Chondrocyte (in vitro differentiated cells): ENCODE measurements around the gene KIRREL3. TPM values are rescaled to one million over a fixed set of nuclear protein-coding genes. Genes with fewer than 3 reads are reported as not detected.

ENCODE experiments used
- DNase-seq: peaks from one replicate; pipeline ENCODE4 v3.0.0; 2021; ENCODE audit warnings: mixed read lengths, low spot score
- H3K27ac Mint-ChIP-seq: one replicate; pipeline ENCODE4 v1.8.0; 2021; ENCODE audit warnings: mild to moderate bottlenecking, moderate library complexity, mixed read lengths; ENCODE audit not compliant: unreplicated experiment
- H3K27me3 Mint-ChIP-seq: 2 replicates; pipeline ENCODE4 v1.8.0; 2021; ENCODE audit warnings: low read depth, mixed read lengths
- H3K36me3 Mint-ChIP-seq: 2 replicates; pipeline ENCODE4 v1.8.0; 2021; ENCODE audit warnings: low read depth, mixed read lengths
- H3K4me1 Mint-ChIP-seq: 2 replicates; pipeline ENCODE4 v1.8.0; 2021; ENCODE audit warnings: low read depth, mild to moderate bottlenecking, mixed read lengths
- H3K4me3 Mint-ChIP-seq: one replicate; pipeline ENCODE4 v1.8.0; 2021; ENCODE audit warnings: mild to moderate bottlenecking, moderate library complexity, mixed read lengths; ENCODE audit not compliant: unreplicated experiment
- H3K9me3 Mint-ChIP-seq: 2 replicates; pipeline ENCODE4 v1.8.0; 2021; ENCODE audit warnings: low read depth, mixed read lengths
- total RNA-seq: library from RNA; stranded (reverse); gene quantifications from 3 replicates; pipeline ENCODE4 v1.2.1, GENCODE V29; 2021
- TF ChIP-seq, protein P1 (sequence below): fragments of 200-600 bp; sonication (generic); IDR thresholded peaks from 2 replicates; pipeline ENCODE4 v1.5.0; 2021; ENCODE audit warnings: antibody characterized with exemption, mild to moderate bottlenecking, moderate library complexity

Gene KIRREL3
- total RNA-seq, 1 donor from 2014 or later: 1.2 TPM

DNA sequence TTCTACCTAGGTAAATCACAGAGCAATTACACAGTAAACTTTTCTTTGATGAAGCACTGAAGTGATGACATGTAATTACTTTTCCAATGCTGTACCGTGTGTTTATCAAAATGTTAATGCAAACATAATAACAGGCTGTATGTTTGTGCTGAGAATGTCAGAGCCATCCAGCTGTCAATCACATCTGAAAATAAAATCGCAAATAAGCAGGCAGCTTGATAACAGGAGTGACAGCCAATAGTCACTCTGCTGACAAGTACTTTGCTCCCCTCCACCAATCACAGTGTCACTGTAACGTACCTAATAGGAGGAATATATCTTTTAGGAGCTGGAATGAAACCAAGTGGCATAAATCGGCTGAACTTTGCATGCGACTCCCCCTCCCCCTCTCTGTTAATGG is 119.7 kb downstream of the KIRREL3 start:
- no peaks in the 10 kb centered on the region for H3K9me3 Mint-ChIP-seq
- no peaks in the 10 kb centered on the region for H3K27me3 Mint-ChIP-seq
- TF ChIP-seq, protein P1, sequence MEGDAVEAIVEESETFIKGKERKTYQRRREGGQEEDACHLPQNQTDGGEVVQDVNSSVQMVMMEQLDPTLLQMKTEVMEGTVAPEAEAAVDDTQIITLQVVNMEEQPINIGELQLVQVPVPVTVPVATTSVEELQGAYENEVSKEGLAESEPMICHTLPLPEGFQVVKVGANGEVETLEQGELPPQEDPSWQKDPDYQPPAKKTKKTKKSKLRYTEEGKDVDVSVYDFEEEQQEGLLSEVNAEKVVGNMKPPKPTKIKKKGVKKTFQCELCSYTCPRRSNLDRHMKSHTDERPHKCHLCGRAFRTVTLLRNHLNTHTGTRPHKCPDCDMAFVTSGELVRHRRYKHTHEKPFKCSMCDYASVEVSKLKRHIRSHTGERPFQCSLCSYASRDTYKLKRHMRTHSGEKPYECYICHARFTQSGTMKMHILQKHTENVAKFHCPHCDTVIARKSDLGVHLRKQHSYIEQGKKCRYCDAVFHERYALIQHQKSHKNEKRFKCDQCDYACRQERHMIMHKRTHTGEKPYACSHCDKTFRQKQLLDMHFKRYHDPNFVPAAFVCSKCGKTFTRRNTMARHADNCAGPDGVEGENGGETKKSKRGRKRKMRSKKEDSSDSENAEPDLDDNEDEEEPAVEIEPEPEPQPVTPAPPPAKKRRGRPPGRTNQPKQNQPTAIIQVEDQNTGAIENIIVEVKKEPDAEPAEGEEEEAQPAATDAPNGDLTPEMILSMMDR: no peak
- H3K4me3 Mint-ChIP-seq: no peak overlapping the region
- H3K27ac Mint-ChIP-seq: no peak overlapping the region
- DNase-seq: no peak
- H3K36me3 Mint-ChIP-seq: no peaks in the 10 kb centered on the region
- no peaks in the 10 kb centered on the region for H3K4me1 Mint-ChIP-seq

DNA sequence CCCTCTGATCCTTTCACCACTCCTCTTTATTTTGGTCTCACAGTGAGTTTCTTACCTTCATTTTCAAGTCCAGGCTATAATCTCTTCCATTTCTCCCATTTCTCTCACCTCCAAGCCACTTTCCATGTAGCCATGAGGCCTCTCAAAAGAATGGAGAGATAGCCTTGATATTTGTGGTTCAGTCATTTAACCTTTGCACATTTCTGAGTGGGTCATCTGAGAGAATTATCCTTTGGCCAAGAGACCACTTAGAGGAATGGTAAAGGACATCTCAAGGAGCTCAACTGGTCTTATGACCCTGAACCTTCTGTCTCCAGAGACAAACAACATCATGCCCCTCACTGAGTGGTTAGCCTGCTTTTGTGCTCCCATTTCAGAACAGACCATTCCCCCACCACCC is 121.1 kb downstream of the KIRREL3 start:
- DNase-seq: no peak
- peaks cover under 1% of the 10 kb centered on the region for H3K4me1 Mint-ChIP-seq
- H3K27ac Mint-ChIP-seq: no peak overlapping the region
- TF ChIP-seq, protein P1: no peak
- no peaks in the 10 kb centered on the region for H3K9me3 Mint-ChIP-seq
- H3K36me3 Mint-ChIP-seq: no peaks in the 10 kb centered on the region
- no peaks in the 10 kb centered on the region for H3K27me3 Mint-ChIP-seq
- no peak overlapping the region for H3K4me3 Mint-ChIP-seq

DNA sequence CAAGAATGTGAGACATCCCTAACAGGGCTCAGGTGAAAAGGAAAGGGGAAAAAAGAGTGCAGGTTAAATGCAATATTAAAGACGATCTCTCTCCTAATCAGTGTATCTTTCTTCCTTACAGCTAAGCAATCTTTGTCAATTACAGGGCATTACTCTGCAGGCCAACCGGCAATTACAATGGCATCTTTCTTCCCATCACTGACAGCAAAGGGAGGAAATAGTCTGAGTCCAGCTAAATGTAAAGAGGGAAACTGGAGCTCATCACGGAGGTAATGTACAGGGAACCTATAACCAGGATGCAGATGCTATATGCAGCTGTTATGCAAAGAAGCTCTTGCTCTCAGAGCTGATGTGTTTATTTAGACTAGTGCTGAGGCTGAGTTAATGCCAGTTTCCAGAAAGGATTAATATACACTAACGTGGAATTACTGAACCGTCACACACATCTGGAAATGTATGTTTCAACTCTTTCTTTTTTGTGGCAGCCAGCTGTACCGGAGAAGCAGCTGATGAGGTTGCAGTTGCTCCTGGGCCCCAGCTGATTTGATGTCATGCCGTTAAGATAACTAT is 121.6 kb downstream of the KIRREL3 start:
- H3K27me3 Mint-ChIP-seq: no peaks in the 10 kb centered on the region
- no peak overlapping the region for H3K4me3 Mint-ChIP-seq
- H3K9me3 Mint-ChIP-seq: no peaks in the 10 kb centered on the region
- no peak for DNase-seq
- H3K27ac Mint-ChIP-seq: no peak overlapping the region
- no peaks in the 10 kb centered on the region for H3K36me3 Mint-ChIP-seq
- TF ChIP-seq, protein P1: no peak
- H3K4me1 Mint-ChIP-seq: peaks cover 5% of the 10 kb centered on the region

DNA sequence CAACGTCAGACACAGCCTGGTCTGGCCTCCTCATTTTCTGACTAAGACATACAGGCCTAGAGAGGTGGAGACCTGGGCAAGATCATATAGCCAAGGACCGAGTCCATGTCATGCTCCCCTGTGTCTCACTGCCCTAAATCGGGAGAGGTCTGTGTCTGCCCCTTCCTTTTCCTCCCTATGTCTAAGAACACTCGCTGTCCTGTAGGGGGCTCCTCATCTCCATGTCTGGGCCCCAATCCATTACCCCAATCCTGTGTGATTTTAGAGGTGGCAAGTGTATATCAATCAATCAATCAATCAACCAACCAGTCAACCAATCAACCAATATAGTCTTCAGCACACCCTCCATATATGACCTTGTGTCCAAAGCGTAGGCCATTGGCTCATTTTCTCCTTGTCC is 125.7 kb downstream of the KIRREL3 start:
- H3K4me1 Mint-ChIP-seq: peaks cover 5% of the 10 kb centered on the region
- DNase-seq: no peak

DNA sequence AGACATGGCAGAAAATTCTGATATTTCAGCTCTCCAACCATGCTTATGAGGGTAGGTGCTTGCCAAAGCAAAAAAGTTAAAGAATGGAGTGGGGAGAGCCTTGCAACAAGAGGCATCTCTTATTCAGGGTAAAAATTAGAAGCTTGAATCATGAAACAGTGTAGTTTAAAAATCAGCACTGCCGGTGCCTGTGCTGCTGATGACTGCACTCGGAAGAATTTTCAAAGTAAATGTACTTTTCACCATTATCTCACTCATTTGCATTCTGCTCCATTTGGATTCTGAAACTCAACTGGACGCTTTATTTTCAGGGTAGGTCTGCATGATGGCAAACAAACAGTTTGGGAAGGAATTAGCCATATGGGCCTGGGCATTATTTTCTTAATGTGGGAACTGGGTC is 126.3 kb downstream of the KIRREL3 start:
- H3K4me3 Mint-ChIP-seq: no peak overlapping the region
- H3K27ac Mint-ChIP-seq: no peak overlapping the region
- H3K27me3 Mint-ChIP-seq: no peaks in the 10 kb centered on the region
- H3K9me3 Mint-ChIP-seq: no peaks in the 10 kb centered on the region
- no peak for DNase-seq
- H3K36me3 Mint-ChIP-seq: no peaks in the 10 kb centered on the region
- TF ChIP-seq, protein P1: no peak
- peaks cover 5% of the 10 kb centered on the region for H3K4me1 Mint-ChIP-seq

More for the DNA sequence above, 125.7 kb downstream of the KIRREL3 start:
- H3K4me3 Mint-ChIP-seq: no peak overlapping the region
- H3K27ac Mint-ChIP-seq: no peak overlapping the region
- TF ChIP-seq, protein P1: peak; percentile 9
- H3K27me3 Mint-ChIP-seq: no peaks in the 10 kb centered on the region
- no peaks in the 10 kb centered on the region for H3K36me3 Mint-ChIP-seq
- H3K9me3 Mint-ChIP-seq: no peaks in the 10 kb centered on the region
